Right ventricle myocardium inferior (tissue), 1 donor: Measurements from ENCODE around the gene TPM2. TPM values are rescaled to one million over a fixed set of nuclear protein-coding genes. Genes with fewer than 3 reads are reported as not detected.

ENCODE experiments used
- ATAC-seq: fragments of 200-7000 bp; cut with Tn5 transposase; one replicate; pipeline ENCODE4 v1.9.1; 2020; ENCODE audit warnings: mild to moderate bottlenecking, moderate library complexity
- DNase-seq: peaks from one replicate; pipeline ENCODE4 v3.0.0; 2021; ENCODE audit errors: missing footprints
- intact Hi-C: fragments of 100-400 bp; cut with DNase I; formaldehyde crosslinking; loops from one replicate; pipeline ENCODE4 v1.11.0; 2022
- long read RNA-seq: library from polyadenylated mRNA; unstranded; transcript quantifications from one replicate; pipeline ENCODE4 v2.0.0, GENCODE V29; 2021
- total RNA-seq: library from RNA; stranded (reverse); fragmentation: NEBNext Ultra II Directional; extraction: Animal tissue kit (Norgen Biotek cat#: 25700); gene quantifications from one replicate; pipeline ENCODE4 v1.2.1, GENCODE V29; 2021
- donor health status: DM: no; HTN: yes; CAD: no; lungs with severe emphysema.

TPM2 gene
- total RNA-seq: 1,163 TPM
- long read RNA-seq, transcript TPM2-212 (9 exons, 1,185 nt): minor isoform, 93 of 414 reads
- long read RNA-seq, transcript TPM2-203 (9 exons, 1,183 nt): minor isoform, 11 of 414 reads
- long read RNA-seq, transcript TPM2-211 (9 exons, 1,392 nt): major isoform, 190 of 414 reads
- long read RNA-seq, partial matches to known transcripts: 38 of 414 reads
- long read RNA-seq, other reads (novel, unspliced or antisense): 80 of 414 reads

GRCh38 chr9:35689542-35690293, at the start of gene TPM2:
Gene TPM2, minus strand, starts transcription at chr9:35689925. Its CDS starts 108 bp downstream, at chr9:35689817.
- intact Hi-C loops: loop anchor here (2.0 to 5.0 kb wide), 2 partner anchors 29 to 38 kb away; no protein-coding TSS in a partner anchor
- DNase-seq (peak; percentile 78), ATAC-seq (peak; percentile 77)

- DNase-seq (no peak), ATAC-seq (no peak)
- intact Hi-C loops: no loop called here
Observed at GRCh38 chr9:35738924-35739323, 49.2 kb upstream of the TPM2 start.

GRCh38 chr9:35738186-35738585, 48.5 kb upstream of the TPM2 start:
- ATAC-seq (no peak), DNase-seq (no peak)
- intact Hi-C loops: no loop called here

GRCh38 chr9:35737143-35737542, 47.4 kb upstream of the TPM2 start:
- ATAC-seq (no peak), DNase-seq (no peak)
- intact Hi-C loops: no loop called here

GRCh38 chr9:35736201-35736633, 46.5 kb upstream of the TPM2 start:
- intact Hi-C loops: no loop called here
- DNase-seq (no peak), ATAC-seq (no peak)

- DNase-seq (no peak), ATAC-seq (no peak)
- intact Hi-C loops: loop anchor here (5.0 kb wide), 1 partner anchor 93 kb away; the partner anchor contains the start of genes FAM221B and TMEM8B
Observed at GRCh38 chr9:35734096-35734495, 44.4 kb upstream of the TPM2 start.

- no peak for ATAC-seq
- intact Hi-C loops: loop anchor here (2.0 to 5.0 kb wide), 2 partner anchors 16 to 94 kb away; partner anchors contain the start of genes FAM221B, GBA2, RGP1 and TMEM8B
- no peak for DNase-seq
Observed at GRCh38 chr9:35732800-35733541, 43.2 kb upstream of the TPM2 start.

GRCh38 chr9:35732185-35732799, 42.6 kb upstream of the TPM2 start, which contains the start of the genes CREB3 and TLN1:
Gene CREB3, plus strand, starts transcription at chr9:35732666. Its CDS starts 107 bp downstream, at chr9:35732773.
Gene TLN1, minus strand, starts transcription at chr9:35732195. Its CDS starts 6,501 bp downstream, at chr9:35725694.
- peak; percentile 94 for ATAC-seq
- intact Hi-C loops: loop anchor here (2.0 to 5.0 kb wide), 2 partner anchors 17 to 95 kb away; partner anchors contain the start of genes FAM221B, GBA2, RGP1 and TMEM8B
- DNase-seq: peak; percentile 99

GRCh38 chr9:35731415-35732184, 41.9 kb upstream of the TPM2 start:
- no peak for ATAC-seq
- no peak for DNase-seq
- intact Hi-C loops: loop anchor here (2.0 to 5.0 kb wide), 3 partner anchors 17 to 96 kb away; partner anchors contain the start of genes CCDC107, FAM221B, GBA2 and RGP1

- DNase-seq: no peak
- no peak for ATAC-seq
- intact Hi-C loops: loop anchor here (2.0 to 5.0 kb wide), 2 partner anchors 72 to 97 kb away; partner anchors contain the start of genes CCDC107, FAM221B, RMRP and TMEM8B
Observed at GRCh38 chr9:35730486-35730854, 40.7 kb upstream of the TPM2 start.

GRCh38 chr9:35729700-35730485, 40.2 kb upstream of the TPM2 start:
- peak; percentile 86 for DNase-seq
- intact Hi-C loops: loop anchor here (2.0 to 5.0 kb wide), 3 partner anchors 38 to 97 kb away; partner anchors contain the start of genes CCDC107, FAM221B, RMRP and TMEM8B
- no peak for ATAC-seq

GRCh38 chr9:35729101-35729500, 39.4 kb upstream of the TPM2 start:
- intact Hi-C loops: loop anchor here (5.0 kb wide), 1 partner anchor 37 kb away; no protein-coding TSS in a partner anchor
- ATAC-seq: no peak

GRCh38 chr9:35728041-35728971, 38.6 kb upstream of the TPM2 start:
- peak; percentile 24 for ATAC-seq
- peak; percentile 89 for DNase-seq
- intact Hi-C loops: loop anchor here (5.0 kb wide), 1 partner anchor 36 kb away; no protein-coding TSS in a partner anchor

More at GRCh38 chr9:35729101-35729500, 39.4 kb upstream of the TPM2 start:
- DNase-seq: no peak

GRCh38 chr9:35727676-35728040, 37.9 kb upstream of the TPM2 start:
- ATAC-seq: no peak
- DNase-seq: no peak
- intact Hi-C loops: loop anchor here (5.0 kb wide), 1 partner anchor 35 kb away; no protein-coding TSS in a partner anchor

GRCh38 chr9:35726931-35727330, 37.2 kb upstream of the TPM2 start:
- ATAC-seq (peak; percentile 27), DNase-seq (no peak)
- intact Hi-C loops: loop anchor here (5.0 kb wide), 1 partner anchor 35 kb away; no protein-coding TSS in a partner anchor
